Colonic mucosa (tissue), 4 donors: ENCODE results near the gene PAMR1. TPM values are rescaled to one million over a fixed set of nuclear protein-coding genes. Genes with fewer than 3 reads are reported as not detected.

ENCODE experiments used
- DNase-seq: peaks from one replicate; pipeline ENCODE4 v3.0.0-alpha.2; 2020
- H3K27ac ChIP-seq: fragments of 200-600 bp; one replicate; pipeline ENCODE4 v1.8.0; 2021
- H3K27me3 ChIP-seq: fragments of 200-600 bp; one replicate; pipeline ENCODE4 v1.8.0; 2021
- H3K36me3 ChIP-seq: fragments of 200-600 bp; one replicate; pipeline ENCODE4 v1.8.0; 2021
- H3K4me1 ChIP-seq: fragments of 200-600 bp; one replicate; pipeline ENCODE4 v1.8.0; 2021; ENCODE audit warnings: mild to moderate bottlenecking
- H3K4me3 ChIP-seq: fragments of 200-600 bp; one replicate; pipeline ENCODE4 v1.8.0; 2021
- H3K9ac ChIP-seq, 2 donors: one replicate each; pipeline ENCODE4 v1.7.0; 2013; ENCODE audit warnings: control low read depth in 2 of 2, low read depth in 2 of 2, low read length in 2 of 2
- H3K9me3 ChIP-seq: fragments of 200-600 bp; one replicate; pipeline ENCODE4 v1.8.0; 2021
- CTCF ChIP-seq: fragments of 200-600 bp; IDR thresholded peaks from one replicate; pipeline ENCODE4 v1.8.0; 2022; ENCODE audit warnings: antibody characterized with exemption, mild to moderate bottlenecking
- intact Hi-C: fragments of 100-400 bp; cut with DNase I; formaldehyde crosslinking; loops from one replicate; pipeline ENCODE4 v1.14.1; 2022
- total RNA-seq, 2 donors: library from RNA; stranded (reverse); fragmentation: NEBNext Ultra II Directional in 1 of 2; extraction: Animal tissue kit (Norgen Biotek cat#: 25700) in 1 of 2; gene quantifications; one replicate each; pipeline ENCODE4 v1.2.1, GENCODE V29; 2021
- donor health status: healthy.
- donor health status: DM: no; HTN: no; CAD: no.
- donor health status: DM: no; HTN: no; CAD: no.

The PAMR1 gene
- total RNA-seq, 2 donors from 2014 or later, result 1.5 to 4.7 TPM

- TF ChIP-seq CTCF, result no peak
- Histone ChIP-seq H3K27me3 (no peaks in the 10 kb centered on the region), H3K4me3 (no peak overlapping the region), H3K27ac (no peak overlapping the region), H3K4me1 (no peaks in the 10 kb centered on the region), H3K9ac (no peak overlapping the region), H3K36me3 (no peaks in the 10 kb centered on the region), H3K9me3 (no peaks in the 10 kb centered on the region)
- intact Hi-C loops, result no loop called here
- DNase-seq, result no peak
These were observed 10.2 kb downstream of the PAMR1 start for GRCh38 chr11:35515224-35515623.

- TF ChIP-seq CTCF, result no peak
- Histone ChIP-seq H3K27me3 (no peaks in the 10 kb centered on the region), H3K4me1 (no peaks in the 10 kb centered on the region), H3K9ac (no peak overlapping the region), H3K9me3 (no peaks in the 10 kb centered on the region), H3K36me3 (no peaks in the 10 kb centered on the region), H3K27ac (no peak overlapping the region), H3K4me3 (no peak overlapping the region)
- intact Hi-C loops, result no loop called here
- DNase-seq, result no peak
These were observed 10.9 kb downstream of the PAMR1 start for GRCh38 chr11:35514481-35514880.

GRCh38 chr11:35511666-35512065 is 13.8 kb downstream of the PAMR1 start:
- Histone ChIP-seq H3K36me3 (no peaks in the 10 kb centered on the region), H3K27ac (no peak overlapping the region), H3K4me3 (no peak overlapping the region), H3K4me1 (no peaks in the 10 kb centered on the region), H3K27me3 (no peaks in the 10 kb centered on the region), H3K9ac (no peak overlapping the region), H3K9me3 (no peaks in the 10 kb centered on the region)
- intact Hi-C loops, result no loop called here
- TF ChIP-seq CTCF, result no peak
- no peak for DNase-seq

- Histone ChIP-seq H3K27me3 (no peaks in the 10 kb centered on the region), H3K9ac (no peak overlapping the region), H3K36me3 (no peaks in the 10 kb centered on the region), H3K4me1 (no peaks in the 10 kb centered on the region), H3K27ac (no peak overlapping the region), H3K4me3 (no peak overlapping the region), H3K9me3 (no peaks in the 10 kb centered on the region)
- DNase-seq, result no peak
- no peak for TF ChIP-seq CTCF
- intact Hi-C loops, result no loop called here
These were observed 17.7 kb downstream of the PAMR1 start for GRCh38 chr11:35507688-35508087.

GRCh38 chr11:35501776-35502175 is 23.6 kb downstream of the PAMR1 start:
- Histone ChIP-seq H3K4me3 (no peak overlapping the region), H3K4me1 (no peaks in the 10 kb centered on the region), H3K36me3 (no peaks in the 10 kb centered on the region), H3K27ac (no peak overlapping the region), H3K27me3 (no peaks in the 10 kb centered on the region), H3K9ac (no peak overlapping the region), H3K9me3 (no peaks in the 10 kb centered on the region)
- intact Hi-C loops, result no loop called here
- no peak for DNase-seq
- TF ChIP-seq CTCF, result no peak

- Histone ChIP-seq H3K9me3 (no peaks in the 10 kb centered on the region), H3K9ac (no peak overlapping the region), H3K36me3 (no peaks in the 10 kb centered on the region), H3K4me1 (no peaks in the 10 kb centered on the region), H3K27ac (no peak overlapping the region), H3K4me3 (no peak overlapping the region), H3K27me3 (no peaks in the 10 kb centered on the region)
- no peak for DNase-seq
- no peak for TF ChIP-seq CTCF
- intact Hi-C loops, result no loop called here
These were observed 24.7 kb downstream of the PAMR1 start for GRCh38 chr11:35500744-35501143.
